Hematopoietic multipotent progenitor cell treated with erythropoietin and hydrocortisone succinate and interleukin-3 and kit ligand, for 15 days (in vitro differentiated cells): Measurements from ENCODE around the gene SLC4A5.
"Not testable (repeated sequence)": the region's sequence is repeated elsewhere in the genome, so short reads cannot be mapped to it uniquely, and the experiment has no call there.

Source experiments
- DNase-seq: peaks from one replicate; pipeline ENCODE4 v3.0.0-alpha.2; 2015; ENCODE audit warnings: low spot score

The SLC4A5 gene

DNA sequence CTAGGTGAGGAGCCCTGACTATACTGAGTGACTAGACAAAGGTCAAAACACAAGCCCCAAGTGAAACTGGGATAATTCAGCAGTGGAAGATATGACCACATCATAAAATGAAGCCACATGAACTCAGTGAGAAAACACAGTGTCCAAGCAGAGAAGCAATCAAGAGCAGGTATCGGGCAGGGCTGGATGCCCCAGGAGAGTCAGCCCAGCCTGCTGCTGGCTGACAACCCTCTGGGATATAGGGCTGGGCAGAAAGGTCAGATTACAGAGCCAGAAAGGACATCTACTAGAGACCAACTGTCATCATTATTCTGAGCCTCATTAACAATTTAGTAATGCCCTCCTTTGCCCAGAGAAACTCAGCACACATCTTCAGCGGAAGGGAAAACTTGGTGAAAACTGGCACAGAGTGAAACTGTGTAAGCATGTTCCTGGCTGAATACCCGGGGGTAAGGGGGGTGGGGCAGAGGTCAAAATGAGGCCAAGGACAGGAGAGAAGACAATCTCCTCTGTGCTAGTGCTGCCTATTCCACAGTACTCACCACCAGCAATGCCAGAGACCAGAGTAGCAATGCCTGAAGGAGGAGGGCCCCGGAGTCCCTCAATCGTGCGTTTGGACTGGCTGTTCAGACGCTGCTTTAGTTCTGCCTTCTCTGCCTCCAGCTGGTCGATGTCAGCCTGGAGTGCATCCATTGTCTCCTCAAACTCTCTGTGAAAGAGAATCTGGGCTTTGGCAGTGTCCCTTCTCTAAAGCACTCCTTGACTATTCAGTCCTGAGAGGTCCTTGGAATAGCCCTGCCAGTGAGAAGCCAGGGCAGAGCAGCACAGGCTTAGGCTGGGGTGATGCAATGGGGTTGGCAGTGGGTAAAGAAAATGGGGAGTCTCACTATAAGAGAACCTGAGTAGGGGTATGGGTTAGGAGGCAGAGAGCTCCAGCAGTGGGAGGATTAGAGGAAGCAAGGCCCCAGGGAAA, 21.6 kb upstream of the SLC4A5 start:
- DNase-seq = no peak

DNA sequence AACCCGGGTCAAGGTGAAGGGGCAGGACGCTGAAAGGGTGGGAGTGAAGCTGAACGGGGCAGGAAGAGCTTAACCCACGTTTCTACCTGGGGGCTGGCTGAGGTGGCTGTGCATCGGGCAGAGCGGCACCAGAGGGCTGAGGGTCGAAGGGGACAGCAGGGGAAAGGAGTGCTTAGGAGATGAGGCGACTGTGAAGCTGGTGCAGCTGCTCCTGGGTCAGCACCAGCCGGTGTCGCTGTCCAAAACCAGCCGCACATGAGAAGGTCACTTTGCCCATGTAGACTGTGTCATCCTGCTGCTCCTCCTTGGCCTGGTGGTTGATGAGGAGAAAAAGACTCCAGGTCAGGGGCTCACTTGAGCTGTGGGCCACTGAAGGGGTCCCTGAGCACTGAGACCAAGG, 18.1 kb upstream of the SLC4A5 start:
- DNase-seq = no peak

DNA sequence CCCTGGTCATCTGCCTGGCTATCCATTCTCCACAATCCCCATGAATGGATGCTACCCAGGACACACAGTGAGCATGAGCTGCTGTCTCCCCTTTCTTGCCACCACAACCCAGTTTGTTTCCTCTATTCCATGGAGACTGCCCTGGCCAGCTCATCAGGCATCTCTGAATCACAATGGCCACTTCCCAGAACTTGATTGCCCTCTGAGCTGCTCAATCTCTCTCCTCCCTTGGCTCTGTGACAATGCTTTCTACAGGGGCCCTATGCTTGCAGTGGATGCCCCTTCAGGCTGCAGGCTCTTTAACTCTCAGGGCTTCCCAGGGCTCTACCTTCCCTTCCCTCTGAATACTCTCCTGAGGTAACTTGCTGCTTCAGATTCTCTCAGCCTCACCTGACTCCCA, 14.4 kb upstream of the SLC4A5 start:
- no peak for DNase-seq

DNA sequence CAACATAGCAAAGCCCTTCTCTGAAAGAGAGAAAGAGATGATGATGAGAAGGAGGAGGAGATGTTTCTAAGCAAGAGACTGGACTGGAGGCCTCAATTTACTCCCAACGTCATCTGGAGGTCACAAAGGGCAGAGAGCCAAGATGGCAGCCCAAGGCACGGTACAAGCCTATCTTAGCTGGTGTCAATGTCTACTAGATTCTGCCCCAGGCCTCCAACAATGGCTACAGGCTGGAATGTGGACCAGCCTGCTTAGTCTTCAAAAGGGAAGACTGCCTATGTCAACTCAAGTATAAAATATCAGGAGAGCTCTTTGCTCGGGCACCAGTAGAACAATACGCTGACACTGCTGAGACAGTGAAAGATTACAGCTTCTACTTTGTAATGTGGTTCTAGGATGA, 6.7 kb upstream of the SLC4A5 start:
- no peak for DNase-seq

DNA sequence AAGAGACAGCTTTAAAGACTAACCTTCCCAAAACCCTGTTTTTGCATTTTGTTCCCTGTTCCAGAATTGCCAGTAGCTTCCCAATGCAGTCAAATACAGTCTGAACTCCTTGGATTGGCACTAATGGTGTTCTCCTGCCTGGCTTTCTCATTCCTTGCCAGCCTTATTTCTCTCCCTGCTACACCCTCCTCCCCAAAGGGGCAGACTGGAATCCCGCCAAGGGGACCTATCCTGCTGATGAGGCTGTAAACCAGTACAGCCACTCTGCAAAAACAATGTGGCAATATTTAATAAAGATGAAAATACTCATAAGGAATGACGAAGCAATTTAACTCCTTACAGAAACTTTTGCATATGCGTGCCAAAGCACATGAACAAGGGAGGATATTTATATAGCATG, 4.5 kb upstream of the SLC4A5 start:
- no peak for DNase-seq

DNA sequence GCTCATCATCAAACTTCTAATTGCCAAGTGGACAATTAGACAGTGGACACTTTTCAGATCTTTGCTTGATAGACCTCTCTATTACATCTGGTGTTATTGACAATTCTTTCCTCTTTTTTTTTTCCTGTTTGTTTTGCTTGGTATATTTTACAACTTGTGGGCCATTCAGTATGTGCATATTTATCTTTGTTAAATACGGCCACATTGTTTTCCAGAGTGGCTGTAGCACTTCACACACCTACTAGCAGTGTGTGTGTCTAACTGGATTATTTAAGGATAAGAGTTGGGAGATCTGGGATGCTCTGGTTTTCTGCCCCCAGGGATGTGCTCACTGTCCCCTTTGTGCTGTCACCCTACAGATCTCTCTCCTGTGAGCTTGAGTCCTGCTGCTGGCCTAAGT, 4.1 kb upstream of the SLC4A5 start:
- DNase-seq = no peak

DNA sequence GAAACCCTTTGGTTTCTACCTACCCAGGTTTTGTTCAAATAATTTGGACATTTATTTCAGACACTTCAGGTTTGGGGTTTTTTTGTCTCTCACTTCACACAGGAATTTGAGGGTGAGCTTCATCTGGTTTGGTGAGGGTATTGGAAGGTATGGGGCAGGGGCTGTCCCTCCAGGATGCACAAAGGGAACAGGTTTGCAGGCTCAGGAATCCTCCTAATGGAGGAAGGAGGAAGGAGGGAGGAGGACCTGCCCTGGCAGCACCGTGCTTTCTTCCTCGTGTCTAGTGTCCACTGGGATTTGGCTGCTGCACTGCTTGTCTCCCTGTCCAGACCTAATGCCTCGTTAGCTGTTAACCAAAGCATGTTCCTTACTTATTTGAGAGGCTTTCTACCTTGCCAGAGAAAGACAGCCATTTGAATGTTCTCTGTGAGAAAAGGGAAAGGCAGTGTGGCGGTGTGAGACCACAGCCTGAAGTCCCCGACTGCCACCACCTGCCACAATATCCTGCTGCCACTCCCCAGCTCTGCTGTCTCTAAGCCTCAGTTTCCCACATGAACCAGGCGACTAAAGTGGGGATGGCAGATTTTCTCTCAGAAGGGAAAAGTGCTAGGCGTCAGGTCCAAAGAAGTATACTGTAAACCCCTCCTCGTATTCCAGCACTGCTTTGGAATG, 2.2 kb upstream of the SLC4A5 start:
- DNase-seq = no peak

DNA sequence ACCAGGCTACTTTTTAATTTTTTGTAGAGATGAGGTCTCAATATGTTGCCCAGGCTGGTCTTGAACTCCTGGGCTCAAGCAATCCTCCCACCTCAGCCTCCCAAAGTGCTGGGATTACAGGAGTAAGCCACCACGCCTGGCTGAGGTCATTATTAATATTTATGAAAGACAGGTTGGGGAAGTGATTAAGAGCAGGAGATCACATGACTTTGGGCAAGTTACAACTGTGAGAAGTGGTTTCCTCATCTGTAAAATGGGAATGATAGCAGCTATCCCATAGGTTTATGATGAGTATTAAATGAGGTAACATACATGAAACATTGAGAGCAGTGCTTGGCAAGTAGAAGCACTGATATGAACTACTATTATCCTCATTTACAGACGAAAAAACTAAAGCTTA, 7.0 kb downstream of the SLC4A5 start:
- not testable (repeated sequence) for DNase-seq

DNA sequence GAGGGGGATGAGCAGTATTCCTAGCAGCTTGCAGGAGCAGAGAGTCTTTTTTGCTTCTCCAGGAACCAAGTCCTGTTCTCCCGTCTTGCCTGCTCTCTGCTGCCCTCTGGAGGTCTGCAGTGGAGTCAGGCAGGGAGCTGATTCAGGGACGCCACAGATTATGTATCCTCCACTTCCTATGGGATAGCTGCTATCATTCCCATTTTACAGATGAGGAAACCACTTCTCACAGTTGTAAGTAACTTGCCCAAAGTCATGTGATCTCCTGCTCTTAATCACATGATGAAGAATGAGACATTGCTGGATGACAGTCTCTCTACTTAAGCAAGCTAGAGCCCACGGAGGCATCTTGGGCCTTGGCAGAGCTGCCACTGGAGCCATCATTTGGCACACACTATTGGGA, 8.3 kb downstream of the SLC4A5 start:
- DNase-seq = peak; percentile 67

DNA sequence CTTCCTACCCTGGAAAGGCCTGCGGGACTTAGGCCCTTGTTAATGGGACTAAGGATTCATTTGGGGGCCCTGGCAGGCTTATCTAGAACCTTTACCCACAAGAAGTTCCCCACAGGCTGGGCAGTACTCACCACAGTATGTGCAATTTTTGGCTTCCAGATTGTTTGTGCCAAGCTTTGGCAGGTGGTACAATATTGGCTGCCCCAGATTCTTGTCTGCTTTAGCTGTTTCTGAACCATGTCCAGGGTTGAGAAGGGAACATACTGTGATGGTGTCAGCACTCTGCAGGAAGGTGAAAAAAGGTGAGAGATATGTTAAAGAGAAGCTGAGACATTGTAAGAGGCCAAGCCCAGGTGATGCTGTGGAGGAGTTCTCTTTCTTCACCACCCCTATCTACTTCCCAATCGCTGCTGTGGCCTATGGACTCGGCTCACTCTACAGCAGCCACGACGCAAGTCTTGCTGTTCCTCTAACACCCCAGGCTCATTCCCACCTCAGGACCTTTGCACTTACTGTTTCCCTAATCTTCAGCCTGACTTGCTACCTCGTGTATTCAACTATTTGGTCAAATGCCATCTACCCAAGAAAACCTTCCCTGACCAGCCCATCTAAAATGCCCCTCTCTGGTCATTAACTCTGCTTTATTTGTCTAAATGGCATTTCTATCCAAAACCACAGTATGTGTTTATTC, 9.2 kb downstream of the SLC4A5 start:
- DNase-seq = no peak

DNA sequence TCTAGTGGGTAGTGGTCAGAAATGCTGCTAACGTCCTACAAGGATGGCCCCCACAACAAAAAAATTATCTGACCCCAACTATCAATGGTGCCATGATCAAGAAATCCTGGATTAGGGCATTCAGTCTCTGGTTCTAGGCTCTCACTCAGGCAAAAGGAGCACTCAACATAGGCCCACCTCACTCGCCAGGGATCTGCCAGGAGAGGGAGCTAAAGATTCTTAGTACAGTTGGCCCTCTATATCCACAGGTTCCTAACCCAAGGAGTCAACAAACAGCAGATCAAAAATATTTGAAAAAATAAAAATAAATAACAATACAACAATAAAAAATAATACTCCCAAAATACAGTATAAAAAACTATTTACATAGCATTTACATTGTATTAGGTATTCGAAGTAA, 10.0 kb downstream of the SLC4A5 start:
- no peak for DNase-seq

DNA sequence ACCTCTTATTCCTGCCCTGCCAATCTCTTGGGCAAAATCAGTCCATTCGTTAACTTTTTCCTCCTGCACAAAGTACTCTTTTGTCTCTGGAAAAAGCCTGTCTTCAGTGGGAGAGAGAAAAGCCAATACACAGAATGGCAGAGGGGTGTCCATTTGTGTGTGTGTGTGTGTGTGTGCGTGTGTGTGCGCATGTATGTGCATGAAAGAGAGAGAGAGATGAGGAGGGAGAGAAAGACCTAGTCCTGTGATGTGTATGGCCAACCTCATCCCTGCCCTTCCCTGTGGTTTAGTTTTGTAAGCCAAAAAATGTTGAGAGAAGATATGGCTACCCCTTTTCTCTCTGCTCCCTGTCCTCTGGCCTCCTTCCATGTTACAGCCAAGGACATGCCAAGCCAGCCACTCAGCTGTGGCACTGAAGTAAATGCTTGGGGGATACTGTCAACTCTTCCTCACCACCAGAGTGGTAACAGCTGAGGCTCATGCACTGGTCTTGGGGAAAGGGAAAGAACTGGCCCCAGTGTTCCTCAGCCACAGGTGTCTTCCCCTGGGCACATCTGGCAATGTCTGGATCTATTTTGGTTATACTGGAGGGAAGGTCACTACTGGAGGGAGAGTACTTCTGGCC, 10.6 kb downstream of the SLC4A5 start:
- DNase-seq = no peak

DNA sequence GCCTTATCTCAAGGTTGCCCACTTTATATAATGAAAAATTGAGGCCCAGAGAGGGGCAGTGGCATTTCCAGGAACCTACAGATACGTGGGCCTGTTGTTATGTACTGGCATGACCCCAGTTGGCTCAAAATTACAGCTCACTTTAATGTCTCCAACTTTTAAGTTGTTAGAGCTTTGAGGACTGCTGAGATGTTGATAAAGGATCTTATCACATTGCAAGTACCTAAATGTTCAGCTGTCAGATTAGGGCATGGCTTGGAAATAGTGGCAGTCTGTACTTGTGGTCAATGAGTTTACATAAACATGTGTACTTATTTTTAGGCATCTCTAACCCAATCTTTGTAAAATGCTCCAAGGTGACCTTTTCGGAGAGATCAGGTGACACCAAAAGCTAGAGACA, 14.6 kb downstream of the SLC4A5 start:
- DNase-seq = no peak

DNA sequence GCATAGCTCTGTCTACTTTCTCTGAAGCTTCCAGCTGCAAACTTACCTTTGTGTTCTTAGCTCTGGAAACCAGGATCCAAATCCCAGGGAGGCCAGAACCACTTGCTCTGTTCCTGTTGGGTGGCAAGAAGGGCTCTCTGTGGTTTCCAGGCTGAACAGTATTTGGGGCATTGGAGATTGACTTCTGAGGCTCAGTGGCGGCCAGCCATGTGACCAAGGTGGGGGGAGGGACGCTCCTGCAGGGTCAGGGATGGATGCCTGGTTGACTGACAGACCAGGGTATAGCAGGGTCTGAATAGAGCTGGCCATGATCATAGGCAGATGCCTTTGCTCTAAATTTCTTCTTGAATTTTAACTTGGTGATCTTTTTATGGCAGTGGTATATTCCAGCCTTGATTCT, 15.1 kb downstream of the SLC4A5 start:
- no peak for DNase-seq

DNA sequence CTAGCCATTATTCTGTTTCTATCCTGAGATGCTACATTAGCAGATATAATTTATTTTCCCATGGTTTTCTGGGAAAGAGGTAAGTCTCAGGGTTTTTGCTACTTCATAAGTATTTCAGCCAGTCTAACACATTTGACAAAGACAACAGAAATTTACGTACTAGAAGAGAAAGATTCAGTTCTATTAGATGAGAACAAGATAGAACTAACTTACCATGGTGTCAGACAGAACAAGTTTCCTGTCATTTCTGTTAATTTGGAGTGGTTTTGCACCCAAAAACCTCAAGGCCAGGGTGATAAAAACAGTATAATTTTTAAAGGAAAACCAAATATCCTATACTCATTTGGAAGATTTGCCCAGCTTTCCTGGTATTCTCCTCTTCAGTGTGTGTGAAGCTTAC, 15.6 kb downstream of the SLC4A5 start:
- DNase-seq = no peak

DNA sequence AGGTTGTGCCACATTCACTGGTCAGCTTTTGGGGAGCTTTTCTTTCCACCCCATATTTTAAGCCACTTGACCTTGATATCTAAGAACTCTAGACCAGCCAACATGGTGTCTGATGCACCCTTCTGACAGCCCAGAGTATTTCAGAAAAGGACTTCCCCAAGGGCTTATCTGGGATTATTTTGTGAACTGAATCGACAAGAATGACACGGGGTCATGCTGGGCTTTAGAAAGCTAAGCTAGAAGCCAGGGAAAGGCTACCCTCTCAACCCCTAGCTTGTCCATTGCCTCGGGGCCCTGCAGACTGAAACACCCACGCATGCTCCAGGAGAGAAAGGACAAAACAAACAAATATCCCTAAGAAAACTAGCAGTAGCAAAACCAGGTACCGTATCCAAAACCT, 16.0 kb downstream of the SLC4A5 start:
- DNase-seq = no peak

DNA sequence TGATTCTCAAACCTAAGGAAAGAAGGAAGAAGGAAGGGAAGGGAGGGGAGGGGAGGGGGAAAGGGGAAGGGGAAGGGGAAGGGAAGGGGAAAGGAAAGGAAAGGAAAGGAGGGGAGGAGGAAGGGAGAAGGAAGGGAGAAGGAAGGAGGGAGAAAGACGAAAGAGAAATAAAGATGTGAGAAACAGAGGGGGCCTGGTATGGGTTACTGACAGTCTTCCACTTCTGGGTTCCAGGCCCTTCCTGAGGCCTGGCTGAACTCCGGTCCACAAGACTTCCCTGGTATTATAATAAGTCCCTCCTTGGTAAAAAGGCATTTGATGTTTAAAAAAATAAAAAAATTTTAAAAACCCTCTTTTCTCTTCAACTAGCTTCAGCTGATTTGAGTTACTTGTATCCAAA, 17.4 kb downstream of the SLC4A5 start:
- no peak for DNase-seq

DNA sequence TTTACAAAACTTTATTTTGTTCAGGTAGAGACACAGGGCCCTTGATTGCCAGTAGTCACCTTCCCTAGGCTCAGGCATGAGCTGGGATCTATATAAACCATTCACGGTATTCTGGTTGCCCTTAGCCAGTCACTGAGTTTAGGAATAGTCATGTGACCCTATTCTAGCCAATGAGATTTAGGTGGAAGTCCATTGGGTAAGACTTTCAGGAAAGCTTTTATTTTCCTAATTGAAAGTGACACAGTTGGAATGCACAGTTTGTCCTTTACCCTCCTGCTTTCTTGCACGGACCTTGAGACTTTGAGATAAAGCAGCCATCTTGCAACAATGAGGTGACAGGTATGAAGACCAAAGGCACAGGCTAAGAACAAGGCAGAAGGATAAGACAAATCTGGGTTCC, 21.5 kb downstream of the SLC4A5 start:
- DNase-seq = no peak

DNA sequence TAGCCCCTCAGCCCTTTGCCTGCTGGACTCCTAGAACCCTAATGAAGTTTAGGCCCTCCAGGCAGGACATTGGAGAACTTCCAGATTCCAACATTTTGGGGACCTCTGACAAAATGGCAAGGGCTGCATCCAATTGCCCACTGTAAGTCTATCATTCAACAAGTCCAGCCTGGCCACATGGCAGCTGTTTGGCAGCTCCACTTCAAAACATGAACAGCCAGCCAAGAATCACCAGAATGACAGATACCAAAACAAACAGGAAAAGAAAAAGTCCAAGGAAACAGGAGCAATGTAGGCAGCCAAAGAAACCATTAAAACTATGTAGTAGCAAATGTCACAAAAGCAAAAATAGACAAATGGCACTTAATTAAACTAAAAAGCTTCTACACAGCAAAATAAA, 25.5 kb downstream of the SLC4A5 start:
- no peak for DNase-seq

DNA sequence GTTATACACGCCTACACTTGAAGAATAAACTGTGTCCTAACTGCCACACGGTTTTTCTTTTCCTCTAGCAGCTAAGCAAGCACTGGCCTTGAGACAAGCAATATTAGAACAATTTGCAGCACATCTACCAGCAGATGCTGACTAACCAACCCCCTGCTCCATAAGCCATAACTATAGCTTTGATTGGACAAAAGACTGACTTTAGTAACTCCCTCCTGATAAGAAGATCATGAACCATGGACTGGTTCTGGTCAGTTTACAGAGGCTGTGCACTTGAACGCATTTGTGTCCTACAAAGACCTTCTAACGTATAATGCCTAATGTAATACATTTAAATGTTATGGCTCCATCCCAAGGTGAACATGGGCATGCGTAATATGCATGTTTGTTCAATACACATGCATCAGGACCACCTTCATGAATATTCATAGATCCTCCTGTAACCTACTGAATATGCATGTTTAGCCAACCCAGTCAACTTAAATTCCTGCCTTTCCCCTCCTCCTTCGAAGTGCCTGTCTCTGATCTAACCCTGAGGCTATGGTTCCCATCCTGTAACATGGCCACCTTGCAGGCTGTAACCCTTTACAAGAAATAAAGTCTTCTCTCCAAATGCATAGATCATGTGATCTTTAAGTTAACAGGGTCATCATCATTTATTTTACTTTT, 26.5 kb downstream of the SLC4A5 start:
- no peak for DNase-seq

DNA sequence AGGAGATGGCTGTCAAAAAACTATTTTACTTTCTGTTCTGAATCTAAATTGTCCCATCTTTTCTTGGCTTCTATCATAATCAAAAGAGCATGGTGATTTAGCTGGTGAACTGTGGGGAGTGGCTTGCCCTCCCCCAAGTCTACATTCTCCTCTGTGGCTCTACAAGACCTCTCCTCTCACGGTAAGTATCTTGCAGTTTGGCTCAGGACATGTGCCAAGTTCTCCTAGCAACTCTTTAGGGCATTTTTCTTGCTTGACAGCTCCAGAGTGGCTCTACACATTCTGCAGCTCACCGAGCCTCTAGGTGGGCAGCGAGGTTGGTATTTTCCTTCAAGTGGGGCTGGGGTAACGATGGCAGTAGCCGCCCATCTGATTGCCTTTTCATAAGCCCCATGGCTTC, 29.1 kb downstream of the SLC4A5 start:
- DNase-seq = no peak

DNA sequence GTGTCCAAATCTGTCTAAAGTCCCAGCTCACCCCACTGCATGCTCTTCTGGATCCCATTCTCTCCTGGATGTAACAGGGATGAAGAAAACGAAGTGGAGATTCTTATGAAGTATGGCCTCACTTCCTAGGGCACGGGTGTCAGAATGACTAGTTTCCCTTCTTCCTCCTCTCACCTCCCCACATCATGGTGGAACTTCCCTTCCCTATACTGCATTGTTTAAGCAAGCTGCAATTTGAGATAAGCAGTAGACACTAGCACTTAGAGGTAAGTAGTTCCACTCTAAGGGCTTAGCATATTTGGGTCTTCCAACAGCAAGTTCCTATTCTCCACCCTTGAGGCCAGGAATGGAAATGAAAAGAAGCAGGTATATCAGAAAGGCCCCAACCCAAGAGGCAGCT, 29.7 kb downstream of the SLC4A5 start:
- no peak for DNase-seq
